22Rv1 (cell line): ENCODE results near the gene RBP5.

Experiments used
- ZFX ChIP-seq: fragments of 450-650 bp; IDR thresholded peaks from 2 replicates; pipeline ENCODE4 v1.6.1; 2017; ENCODE audit warnings: antibody characterized with exemption, borderline replicate concordance
- TF ChIP-seq, protein P1 (sequence below): fragments of 450-650 bp; IDR thresholded peaks from 2 replicates; pipeline ENCODE4 v1.5.1; 2017; ENCODE audit warnings: mild to moderate bottlenecking

DNA sequence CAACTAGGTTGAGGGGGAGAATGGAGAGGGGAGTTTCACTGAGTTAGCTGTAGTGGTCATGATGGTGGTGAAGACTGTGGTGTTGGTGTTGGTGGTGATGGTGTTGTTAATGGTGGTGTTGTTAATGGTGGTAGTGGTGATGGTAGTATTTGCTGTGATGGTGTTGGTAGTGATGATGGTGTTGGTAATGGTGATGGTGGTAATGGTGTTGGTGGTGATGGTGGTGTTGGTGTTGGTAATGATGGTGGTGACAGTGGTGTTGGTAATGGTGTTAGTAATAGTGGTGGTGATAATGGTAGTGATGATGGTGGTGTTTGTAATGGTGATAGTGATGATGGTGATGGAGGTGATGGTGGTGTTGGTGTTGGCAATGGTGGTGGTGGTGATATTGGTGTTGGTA is 45.6 kb downstream of the RBP5 start:
- TF ChIP-seq, protein P1, sequence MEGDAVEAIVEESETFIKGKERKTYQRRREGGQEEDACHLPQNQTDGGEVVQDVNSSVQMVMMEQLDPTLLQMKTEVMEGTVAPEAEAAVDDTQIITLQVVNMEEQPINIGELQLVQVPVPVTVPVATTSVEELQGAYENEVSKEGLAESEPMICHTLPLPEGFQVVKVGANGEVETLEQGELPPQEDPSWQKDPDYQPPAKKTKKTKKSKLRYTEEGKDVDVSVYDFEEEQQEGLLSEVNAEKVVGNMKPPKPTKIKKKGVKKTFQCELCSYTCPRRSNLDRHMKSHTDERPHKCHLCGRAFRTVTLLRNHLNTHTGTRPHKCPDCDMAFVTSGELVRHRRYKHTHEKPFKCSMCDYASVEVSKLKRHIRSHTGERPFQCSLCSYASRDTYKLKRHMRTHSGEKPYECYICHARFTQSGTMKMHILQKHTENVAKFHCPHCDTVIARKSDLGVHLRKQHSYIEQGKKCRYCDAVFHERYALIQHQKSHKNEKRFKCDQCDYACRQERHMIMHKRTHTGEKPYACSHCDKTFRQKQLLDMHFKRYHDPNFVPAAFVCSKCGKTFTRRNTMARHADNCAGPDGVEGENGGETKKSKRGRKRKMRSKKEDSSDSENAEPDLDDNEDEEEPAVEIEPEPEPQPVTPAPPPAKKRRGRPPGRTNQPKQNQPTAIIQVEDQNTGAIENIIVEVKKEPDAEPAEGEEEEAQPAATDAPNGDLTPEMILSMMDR: no peak
- no peak for TF ChIP-seq ZFX
